Measurements from ENCODE around the gene GALNT18.

The GALNT18 gene

GRCh38 chr11:11316651-11317230 lies 305.1 kb downstream of the GALNT18 start:
- Histone ChIP-seq H3K9ac (ENCODE audit: low read length) (no peak overlapping the region), H3K27me3 (replicated peaks; ENCODE audit: control insufficient read depth, insufficient read depth, low read length) (peaks cover 5% of the 10 kb centered on the region), H3K4me1 (ENCODE audit: control insufficient read depth, insufficient read depth, low read length) (peaks cover 12% of the 10 kb centered on the region)

DNA sequence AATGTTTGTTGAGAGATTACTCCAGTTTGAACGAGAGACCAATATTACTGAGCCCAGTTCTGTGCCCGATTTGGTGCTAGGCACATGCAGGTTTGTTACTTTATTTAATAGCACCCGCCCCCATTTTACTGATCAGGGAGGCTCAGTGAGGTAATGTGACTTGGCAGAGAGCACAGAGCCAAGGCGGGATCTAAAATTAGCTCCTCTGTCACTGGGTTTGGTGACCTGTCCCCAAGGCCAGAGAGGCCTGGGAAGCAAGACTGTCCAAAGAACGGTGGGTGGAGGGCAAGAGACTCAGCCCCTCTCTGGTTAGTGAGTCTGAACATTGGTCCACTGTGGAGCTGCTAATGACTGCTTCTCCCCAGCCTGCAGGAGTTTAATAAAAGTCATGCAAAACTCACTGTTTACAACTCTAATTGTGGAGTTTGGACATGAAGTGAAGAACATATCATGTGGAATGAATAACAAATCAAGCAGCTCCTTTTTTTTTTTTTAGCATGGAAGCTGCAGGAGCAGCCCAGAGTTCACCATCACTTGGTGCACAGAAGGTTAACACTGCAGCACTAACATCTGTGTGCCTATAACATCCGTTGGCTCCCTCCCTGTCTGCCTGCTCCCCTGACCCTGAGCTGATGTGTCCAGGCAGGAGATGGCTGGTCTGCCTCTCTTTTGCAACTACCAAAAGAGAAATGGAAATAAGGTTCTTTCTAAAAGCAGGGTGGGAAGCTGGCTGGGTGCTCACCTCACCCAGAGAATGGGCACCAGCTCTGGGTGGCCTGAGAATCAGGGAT lies 307.7 kb downstream of the GALNT18 start:
- Histone ChIP-seq H3K9me3 (ENCODE audit: control insufficient read depth, low read length) (no peaks in the 10 kb centered on the region), H3K9ac (ENCODE audit: low read length) (no peak overlapping the region), H3K36me3 (ENCODE audit: control insufficient read depth, insufficient read depth, low read length, severe bottlenecking) (no peaks in the 10 kb centered on the region), H3K27me3 (replicated peaks; ENCODE audit: control insufficient read depth, insufficient read depth, low read length) (no peaks in the 10 kb centered on the region), H3K4me3 (ENCODE audit: low read length) (no peak overlapping the region), H3K4me1 (ENCODE audit: control insufficient read depth, insufficient read depth, low read length) (peaks cover 12% of the 10 kb centered on the region)
- DNase-seq (ENCODE audit: low read depth), result no peak

More at GRCh38 chr11:11316651-11317230, 305.1 kb downstream of the GALNT18 start:
- H3K4me3 ChIP-seq (ENCODE audit: low read length), result no peak overlapping the region
- no peaks in the 10 kb centered on the region for H3K36me3 ChIP-seq (ENCODE audit: control insufficient read depth, insufficient read depth, low read length, severe bottlenecking)
- no peaks in the 10 kb centered on the region for H3K9me3 ChIP-seq (ENCODE audit: control insufficient read depth, low read length)
- DNase-seq (ENCODE audit: low read depth), result no peak

DNA sequence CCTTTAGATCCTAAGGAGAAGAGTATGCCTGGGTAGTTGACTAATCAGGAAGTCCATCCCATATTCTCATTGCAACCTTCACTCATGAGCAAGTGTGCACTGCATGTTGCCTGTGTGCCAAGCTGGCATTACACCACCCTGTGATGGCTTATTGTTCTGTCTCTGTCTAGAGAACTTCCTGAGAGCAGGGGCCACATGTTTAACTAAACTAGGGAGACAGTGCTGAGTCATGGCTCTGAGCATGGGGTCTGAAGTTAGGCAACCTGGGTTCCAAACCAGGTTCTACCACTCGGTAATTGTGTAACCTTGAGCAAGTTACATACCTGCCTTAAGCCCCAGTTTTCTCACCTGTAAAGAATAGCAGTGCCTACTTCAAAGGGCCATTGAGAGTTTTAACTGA lies 308.4 kb downstream of the GALNT18 start:
- Histone ChIP-seq H3K27me3 (replicated peaks; ENCODE audit: control insufficient read depth, insufficient read depth, low read length) (no peaks in the 10 kb centered on the region), H3K9ac (ENCODE audit: low read length) (no peak overlapping the region), H3K4me1 (ENCODE audit: control insufficient read depth, insufficient read depth, low read length) (peaks cover 12% of the 10 kb centered on the region), H3K9me3 (ENCODE audit: control insufficient read depth, low read length) (no peaks in the 10 kb centered on the region), H3K36me3 (ENCODE audit: control insufficient read depth, insufficient read depth, low read length, severe bottlenecking) (no peaks in the 10 kb centered on the region), H3K4me3 (ENCODE audit: low read length) (no peak overlapping the region)
- DNase-seq (ENCODE audit: low read depth), result peak; percentile 1

DNA sequence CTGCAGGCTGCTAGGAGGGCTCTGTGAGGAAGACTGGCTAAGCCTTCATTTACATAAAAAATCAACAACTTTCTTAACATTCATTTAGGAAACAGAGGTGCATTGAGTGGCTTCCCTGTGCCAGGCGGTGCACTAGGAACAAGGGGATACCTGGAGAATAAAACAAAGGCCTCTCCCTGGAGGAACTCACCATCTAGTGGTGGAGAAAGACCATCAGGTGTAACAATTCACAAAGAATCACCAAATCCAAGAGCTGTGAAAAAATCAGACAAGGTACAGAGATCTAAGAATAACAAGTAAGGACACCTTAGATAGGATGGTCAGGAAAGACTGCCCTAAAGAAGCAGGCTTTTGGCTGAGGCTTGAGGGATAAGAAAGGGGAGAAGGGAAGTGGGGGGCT lies 309.1 kb downstream of the GALNT18 start:
- no peaks in the 10 kb centered on the region for H3K36me3 ChIP-seq (ENCODE audit: control insufficient read depth, insufficient read depth, low read length, severe bottlenecking)
- H3K9ac ChIP-seq (ENCODE audit: low read length), result no peak overlapping the region
- H3K4me3 ChIP-seq (ENCODE audit: low read length), result no peak overlapping the region
- peaks cover 12% of the 10 kb centered on the region for H3K4me1 ChIP-seq (ENCODE audit: control insufficient read depth, insufficient read depth, low read length)
- DNase-seq (ENCODE audit: low read depth), result no peak
- H3K9me3 ChIP-seq (ENCODE audit: control insufficient read depth, low read length), result no peaks in the 10 kb centered on the region
- peaks cover 5% of the 10 kb centered on the region for H3K27me3 ChIP-seq (replicated peaks; ENCODE audit: control insufficient read depth, insufficient read depth, low read length)

DNA sequence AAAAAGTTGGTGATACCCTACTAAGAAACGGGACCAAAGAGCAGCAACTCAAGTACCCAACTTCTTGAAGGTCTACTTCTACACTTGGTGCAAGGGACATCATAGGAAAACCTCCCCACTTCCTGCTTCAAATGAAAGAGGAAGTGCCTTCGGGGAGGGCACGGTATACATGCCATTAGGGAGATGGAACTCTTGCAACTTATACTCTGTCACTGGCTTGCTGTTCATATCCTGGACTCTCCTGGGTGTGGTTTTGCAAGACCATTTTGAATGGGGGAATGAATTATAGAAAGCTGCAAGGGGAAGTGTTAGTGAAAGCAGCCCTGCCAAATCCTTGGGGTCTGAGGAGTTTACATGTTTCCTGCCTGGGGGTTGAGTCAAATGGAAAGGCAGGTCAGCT lies 310.6 kb downstream of the GALNT18 start:
- Histone ChIP-seq H3K9ac (ENCODE audit: low read length) (no peak overlapping the region), H3K27me3 (replicated peaks; ENCODE audit: control insufficient read depth, insufficient read depth, low read length) (peaks cover 5% of the 10 kb centered on the region), H3K36me3 (ENCODE audit: control insufficient read depth, insufficient read depth, low read length, severe bottlenecking) (no peaks in the 10 kb centered on the region), H3K4me3 (ENCODE audit: low read length) (no peak overlapping the region), H3K4me1 (ENCODE audit: control insufficient read depth, insufficient read depth, low read length) (peaks cover 12% of the 10 kb centered on the region), H3K9me3 (ENCODE audit: control insufficient read depth, low read length) (no peaks in the 10 kb centered on the region)
- no peak for DNase-seq (ENCODE audit: low read depth)

- no peak overlapping the region for H3K9ac ChIP-seq (ENCODE audit: low read length)
- no peak overlapping the region for H3K4me3 ChIP-seq (ENCODE audit: low read length)
- peaks cover 5% of the 10 kb centered on the region for H3K27me3 ChIP-seq (replicated peaks; ENCODE audit: control insufficient read depth, insufficient read depth, low read length)
- no peaks in the 10 kb centered on the region for H3K9me3 ChIP-seq (ENCODE audit: control insufficient read depth, low read length)
- no peak for DNase-seq (ENCODE audit: low read depth)
- H3K36me3 ChIP-seq (ENCODE audit: control insufficient read depth, insufficient read depth, low read length, severe bottlenecking), result no peaks in the 10 kb centered on the region
- H3K4me1 ChIP-seq (ENCODE audit: control insufficient read depth, insufficient read depth, low read length), result peaks cover 12% of the 10 kb centered on the region
Observed at GRCh38 chr11:11309906-11310305, 311.9 kb downstream of the GALNT18 start.

DNA sequence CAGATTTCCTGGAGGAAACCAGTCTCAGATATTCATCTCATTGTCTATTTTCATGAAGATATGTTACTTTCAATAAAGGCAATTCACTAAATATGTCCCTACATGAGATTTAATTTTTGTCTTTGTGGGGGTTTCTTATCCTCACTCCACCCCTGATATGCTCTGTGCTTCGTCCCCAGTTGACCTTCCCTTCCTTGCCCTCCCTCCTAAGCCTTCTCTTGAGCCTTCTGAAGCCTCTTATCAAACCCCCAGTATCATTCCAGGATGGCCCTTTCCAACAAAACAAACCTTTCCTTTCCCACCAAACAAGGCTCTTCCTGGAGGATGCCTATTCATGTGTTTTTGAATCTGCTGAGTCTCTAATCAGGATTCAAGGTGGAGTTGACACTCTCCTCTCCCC lies 313.6 kb downstream of the GALNT18 start:
- Histone ChIP-seq H3K4me3 (ENCODE audit: low read length) (no peak overlapping the region), H3K9ac (ENCODE audit: low read length) (no peak overlapping the region), H3K4me1 (ENCODE audit: control insufficient read depth, insufficient read depth, low read length) (peaks cover under 1% of the 10 kb centered on the region), H3K27me3 (replicated peaks; ENCODE audit: control insufficient read depth, insufficient read depth, low read length) (peaks cover 12% of the 10 kb centered on the region), H3K36me3 (ENCODE audit: control insufficient read depth, insufficient read depth, low read length, severe bottlenecking) (no peaks in the 10 kb centered on the region), H3K9me3 (ENCODE audit: control insufficient read depth, low read length) (no peaks in the 10 kb centered on the region)
- no peak for DNase-seq (ENCODE audit: low read depth)

DNA sequence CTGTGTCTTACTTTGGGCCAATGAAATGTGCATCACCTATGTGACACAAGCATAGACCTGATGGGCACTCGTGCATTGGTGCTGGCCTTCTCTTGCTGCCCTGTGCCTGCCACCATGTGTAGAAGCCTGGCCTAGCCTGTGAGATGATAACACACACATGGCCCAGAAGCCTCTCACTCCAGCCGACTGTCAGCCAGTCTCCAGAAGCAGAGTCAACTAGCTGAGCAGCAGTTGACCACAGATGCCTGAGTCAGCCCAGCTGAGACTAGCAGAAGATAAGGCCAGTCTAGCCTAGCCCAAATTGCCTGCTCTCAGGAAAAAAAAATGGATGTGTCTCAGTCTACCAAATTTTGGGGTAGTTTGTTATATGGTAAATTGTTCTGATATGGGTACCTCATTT lies 314.9 kb downstream of the GALNT18 start:
- peaks cover 17% of the 10 kb centered on the region for H3K27me3 ChIP-seq (replicated peaks; ENCODE audit: control insufficient read depth, insufficient read depth, low read length)
- no peak for DNase-seq (ENCODE audit: low read depth)
- no peaks in the 10 kb centered on the region for H3K36me3 ChIP-seq (ENCODE audit: control insufficient read depth, insufficient read depth, low read length, severe bottlenecking)
- H3K4me3 ChIP-seq (ENCODE audit: low read length), result no peak overlapping the region
- no peak overlapping the region for H3K9ac ChIP-seq (ENCODE audit: low read length)
- H3K4me1 ChIP-seq (ENCODE audit: control insufficient read depth, insufficient read depth, low read length), result no peaks in the 10 kb centered on the region
- no peaks in the 10 kb centered on the region for H3K9me3 ChIP-seq (ENCODE audit: control insufficient read depth, low read length)

DNA sequence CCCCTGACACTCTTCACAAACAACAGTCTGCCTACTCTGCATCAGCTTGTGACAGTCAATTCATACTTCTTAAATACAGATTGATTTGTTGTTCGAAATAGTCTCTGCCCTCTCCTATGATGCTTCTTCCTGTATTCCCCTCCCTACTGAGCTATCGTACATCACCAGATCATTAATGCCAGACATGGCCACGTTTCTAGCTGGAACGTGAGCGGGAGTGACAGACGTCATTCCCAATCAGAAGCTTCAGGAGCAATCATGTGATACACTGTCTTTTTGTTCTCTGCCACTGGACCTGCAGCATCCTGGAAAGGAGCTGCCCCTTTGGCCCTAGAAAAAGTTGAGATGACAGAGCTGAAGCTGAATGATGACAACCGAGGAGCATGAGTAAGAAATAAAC lies 317.3 kb downstream of the GALNT18 start:
- DNase-seq (ENCODE audit: low read depth), result no peak
- H3K4me1 ChIP-seq (ENCODE audit: control insufficient read depth, insufficient read depth, low read length), result no peaks in the 10 kb centered on the region
- H3K9ac ChIP-seq (ENCODE audit: low read length), result no peak overlapping the region
- no peaks in the 10 kb centered on the region for H3K9me3 ChIP-seq (ENCODE audit: control insufficient read depth, low read length)
- H3K36me3 ChIP-seq (ENCODE audit: control insufficient read depth, insufficient read depth, low read length, severe bottlenecking), result no peaks in the 10 kb centered on the region
- H3K27me3 ChIP-seq (replicated peaks; ENCODE audit: control insufficient read depth, insufficient read depth, low read length), result peaks cover 23% of the 10 kb centered on the region
- H3K4me3 ChIP-seq (ENCODE audit: low read length), result no peak overlapping the region

- Histone ChIP-seq H3K27me3 (replicated peaks; ENCODE audit: control insufficient read depth, insufficient read depth, low read length) (peaks cover 21% of the 10 kb centered on the region), H3K9me3 (ENCODE audit: control insufficient read depth, low read length) (no peaks in the 10 kb centered on the region), H3K4me1 (ENCODE audit: control insufficient read depth, insufficient read depth, low read length) (no peaks in the 10 kb centered on the region), H3K36me3 (ENCODE audit: control insufficient read depth, insufficient read depth, low read length, severe bottlenecking) (no peaks in the 10 kb centered on the region), H3K9ac (ENCODE audit: low read length) (no peak overlapping the region), H3K4me3 (ENCODE audit: low read length) (no peak overlapping the region)
- DNase-seq (ENCODE audit: low read depth), result no peak
Observed at GRCh38 chr11:11302565-11302964, 319.2 kb downstream of the GALNT18 start.

- H3K36me3 ChIP-seq (ENCODE audit: control insufficient read depth, insufficient read depth, low read length, severe bottlenecking), result no peaks in the 10 kb centered on the region
- H3K9me3 ChIP-seq (ENCODE audit: control insufficient read depth, low read length), result no peaks in the 10 kb centered on the region
- peaks cover 31% of the 10 kb centered on the region for H3K27me3 ChIP-seq (replicated peaks; ENCODE audit: control insufficient read depth, insufficient read depth, low read length)
- DNase-seq (ENCODE audit: low read depth), result no peak
- H3K4me1 ChIP-seq (ENCODE audit: control insufficient read depth, insufficient read depth, low read length), result no peaks in the 10 kb centered on the region
- no peak overlapping the region for H3K9ac ChIP-seq (ENCODE audit: low read length)
- no peak overlapping the region for H3K4me3 ChIP-seq (ENCODE audit: low read length)
Observed at GRCh38 chr11:11301212-11301611, 320.6 kb downstream of the GALNT18 start.
